GM18858 (cell line): ENCODE results near the gene MYO6.

ENCODE experiments used
- ATAC-seq: cut with Tn5 transposase; IDR thresholded peaks from one replicate; pipeline ENCODE4 v1.9.1; 2021; ENCODE audit not compliant: unreplicated experiment

Gene MYO6

DNA sequence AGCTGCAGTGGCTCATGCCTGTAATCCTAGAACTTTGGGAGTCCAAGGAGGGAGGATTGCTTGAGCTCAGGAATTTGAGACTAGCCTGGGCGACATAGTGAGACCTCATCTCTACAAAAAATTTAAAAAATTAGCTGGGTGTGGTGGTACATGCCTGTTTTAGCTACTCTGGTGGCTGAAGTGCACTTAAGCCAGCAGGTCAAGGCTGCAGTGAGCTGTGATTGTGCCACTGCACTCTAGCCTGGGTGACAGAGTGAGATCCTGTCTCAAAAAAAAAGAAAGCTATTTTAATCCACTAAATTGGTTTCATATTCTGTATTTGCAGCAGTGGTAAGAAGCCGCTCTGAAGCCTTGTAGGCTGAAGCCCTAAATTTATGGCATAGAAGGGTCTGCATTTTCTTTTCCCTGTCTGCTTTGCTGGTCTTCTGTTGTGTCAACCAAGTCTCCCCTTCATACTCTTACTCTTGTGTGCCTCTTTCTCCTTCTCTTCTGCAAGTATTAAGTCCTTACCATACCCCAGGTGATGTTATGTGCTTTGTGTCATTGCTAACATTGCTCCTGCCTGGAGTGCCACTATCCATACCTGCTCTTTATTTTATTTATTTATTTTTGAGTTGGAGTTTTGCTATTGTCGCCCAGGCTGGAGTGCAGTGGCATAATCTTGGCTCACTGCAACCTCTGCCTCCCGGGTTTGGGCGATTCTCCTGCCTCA, 70.9 kb downstream of the MYO6 start:
- no peak for ATAC-seq

DNA sequence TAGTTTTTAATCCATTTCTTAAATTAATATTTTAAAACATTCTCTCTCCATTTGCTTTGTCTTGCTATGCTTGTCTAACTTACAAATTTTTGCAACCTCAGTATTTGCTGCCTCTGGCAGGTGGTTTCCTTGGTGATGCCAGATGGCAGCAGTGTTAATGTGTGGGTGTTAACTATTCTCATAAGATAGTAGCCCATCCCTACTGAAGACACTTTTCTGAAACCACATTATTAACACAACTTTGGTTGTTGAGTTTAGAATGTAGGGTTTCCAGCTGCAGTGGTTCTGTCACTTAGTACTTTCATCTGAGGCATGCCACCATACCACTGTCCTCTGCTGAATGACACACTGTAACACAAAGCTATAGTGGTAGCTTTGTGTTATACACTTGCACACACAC, 75.1 kb downstream of the MYO6 start:
- ATAC-seq: peak; percentile 82

GRCh38 chr6:75827163-75827562, 78.1 kb downstream of the MYO6 start:
- ATAC-seq: no peak

- ATAC-seq: no peak
These were observed 82.2 kb downstream of the MYO6 start for GRCh38 chr6:75830959-75831885.

- ATAC-seq: no peak
These were observed 85.4 kb downstream of the MYO6 start for GRCh38 chr6:75834447-75834846.

GRCh38 chr6:75842191-75842590, 93.2 kb downstream of the MYO6 start:
- no peak for ATAC-seq

GRCh38 chr6:75842732-75843131, 93.7 kb downstream of the MYO6 start:
- no peak for ATAC-seq

- ATAC-seq: no peak
These were observed 94.4 kb downstream of the MYO6 start for GRCh38 chr6:75843396-75843795.

GRCh38 chr6:75848274-75848673, 99.2 kb downstream of the MYO6 start:
- no peak for ATAC-seq

- ATAC-seq: no peak
These were observed 100.4 kb downstream of the MYO6 start for GRCh38 chr6:75849329-75850025.

GRCh38 chr6:75850026-75850833, 101.2 kb downstream of the MYO6 start:
- no peak for ATAC-seq

DNA sequence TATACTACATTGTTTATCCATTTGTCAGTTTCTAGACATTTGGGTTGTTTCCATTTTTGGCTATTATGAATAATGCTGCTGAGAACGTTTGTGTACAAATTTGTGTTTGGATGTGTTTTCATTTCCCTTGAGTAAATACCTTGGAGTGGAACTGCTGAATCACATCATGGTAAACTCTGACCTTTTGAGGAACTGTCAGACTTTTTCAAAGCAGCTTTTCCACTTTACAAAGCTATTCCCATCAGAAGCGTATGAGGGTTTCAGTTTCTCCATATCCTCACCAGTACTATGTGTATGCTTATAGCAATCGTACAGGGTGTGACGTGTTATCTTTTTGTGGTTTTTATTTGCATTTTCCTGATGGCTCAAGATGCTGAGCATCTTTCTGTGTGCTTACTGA, 103.7 kb downstream of the MYO6 start:
- ATAC-seq: no peak

DNA sequence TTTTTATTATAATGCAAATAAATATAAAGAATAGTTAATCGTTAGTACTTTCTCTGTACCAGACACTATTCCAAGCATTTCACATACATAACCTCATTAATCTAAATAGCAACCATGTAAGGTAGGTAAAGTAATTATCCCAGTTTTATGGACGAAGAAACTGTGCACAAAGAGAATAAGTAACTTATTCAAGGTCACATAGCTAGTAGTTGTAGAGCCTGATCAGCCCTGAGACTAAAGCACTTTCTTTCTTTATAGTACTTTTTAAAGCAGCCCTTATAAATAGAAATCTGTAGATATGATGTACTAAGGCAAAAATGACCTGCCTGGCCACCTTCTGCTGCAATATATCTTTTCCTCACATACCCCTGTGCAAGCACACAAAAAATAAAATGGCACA, 104.8 kb downstream of the MYO6 start:
- no peak for ATAC-seq

DNA sequence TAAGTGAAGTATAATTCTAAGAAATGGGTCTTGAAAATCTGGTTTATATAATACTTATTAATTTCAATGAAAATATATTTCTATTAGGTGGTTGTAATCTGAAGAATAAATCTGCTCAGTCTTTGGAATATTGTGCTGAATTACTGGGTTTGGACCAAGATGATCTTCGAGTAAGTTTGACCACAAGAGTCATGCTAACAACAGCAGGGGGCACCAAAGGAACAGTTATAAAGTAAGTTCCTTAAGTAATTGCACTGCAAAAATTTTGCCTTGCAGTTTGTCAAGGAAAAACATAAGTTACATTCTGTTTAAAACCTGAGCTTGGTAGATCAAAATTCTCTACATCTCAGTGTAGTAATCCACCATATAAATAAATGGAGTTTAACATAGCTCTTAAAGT, 106.0 kb downstream of the MYO6 start:
- ATAC-seq: no peak

GRCh38 chr6:75856902-75857301, 107.9 kb downstream of the MYO6 start:
- ATAC-seq: no peak

DNA sequence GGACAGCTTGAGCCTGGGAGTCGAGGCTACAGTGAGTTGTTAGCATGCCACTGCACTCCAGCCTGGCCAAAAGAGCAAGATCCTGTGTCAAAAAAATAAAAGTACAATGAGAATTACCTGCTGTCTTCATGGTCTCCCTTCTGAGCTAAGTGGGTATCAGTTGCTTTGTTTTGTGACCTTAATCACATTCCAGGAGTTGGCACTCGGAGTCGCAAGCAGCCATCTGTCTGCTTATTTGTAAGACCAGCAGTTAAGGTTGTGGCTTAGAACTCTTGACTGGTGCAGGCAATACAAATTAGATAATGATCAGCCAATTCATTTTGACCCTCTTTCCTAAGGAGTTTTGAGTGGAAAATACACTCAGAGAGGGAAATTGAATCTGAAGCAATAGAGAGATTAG, 114.0 kb downstream of the MYO6 start:
- ATAC-seq: no peak

DNA sequence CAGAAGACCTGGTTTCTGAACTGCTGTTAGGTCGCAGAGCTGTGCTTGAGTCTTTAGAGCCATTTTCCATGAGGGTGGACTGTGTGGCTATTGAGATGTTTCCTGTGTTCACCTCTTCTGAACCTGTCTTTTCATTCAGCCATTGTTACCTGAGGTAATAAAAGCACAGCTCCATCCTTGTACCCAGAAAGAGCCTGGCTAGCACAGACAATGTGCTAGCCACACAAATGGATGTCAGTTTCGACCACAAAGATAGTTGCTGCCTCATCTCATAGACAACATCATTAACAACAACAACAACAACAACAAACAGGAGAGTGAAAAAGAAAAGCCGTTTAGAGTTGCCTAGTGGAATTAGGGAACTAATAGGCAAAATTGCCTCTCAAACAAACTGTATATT, 114.7 kb downstream of the MYO6 start:
- no peak for ATAC-seq

DNA sequence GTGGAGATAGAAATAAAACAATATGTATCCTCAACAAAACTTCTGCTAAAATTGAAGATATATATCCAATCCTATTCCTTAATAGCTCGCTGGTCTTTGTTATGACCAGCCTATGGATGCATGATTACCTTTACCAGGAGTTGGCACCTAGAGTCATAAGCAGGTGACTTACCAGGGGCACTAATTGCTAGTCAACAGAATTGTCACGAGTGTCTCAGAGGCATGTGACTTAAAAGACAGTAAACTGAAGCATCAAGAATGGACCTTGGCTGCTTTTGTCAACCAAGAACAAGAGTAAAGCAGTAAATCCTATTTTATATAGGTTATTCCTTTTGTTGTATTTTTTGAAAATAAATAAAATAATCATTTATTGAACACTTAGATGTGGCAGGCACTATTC, 115.4 kb downstream of the MYO6 start:
- no peak for ATAC-seq

GRCh38 chr6:75870389-75870788, 121.3 kb downstream of the MYO6 start:
- ATAC-seq: no peak

DNA sequence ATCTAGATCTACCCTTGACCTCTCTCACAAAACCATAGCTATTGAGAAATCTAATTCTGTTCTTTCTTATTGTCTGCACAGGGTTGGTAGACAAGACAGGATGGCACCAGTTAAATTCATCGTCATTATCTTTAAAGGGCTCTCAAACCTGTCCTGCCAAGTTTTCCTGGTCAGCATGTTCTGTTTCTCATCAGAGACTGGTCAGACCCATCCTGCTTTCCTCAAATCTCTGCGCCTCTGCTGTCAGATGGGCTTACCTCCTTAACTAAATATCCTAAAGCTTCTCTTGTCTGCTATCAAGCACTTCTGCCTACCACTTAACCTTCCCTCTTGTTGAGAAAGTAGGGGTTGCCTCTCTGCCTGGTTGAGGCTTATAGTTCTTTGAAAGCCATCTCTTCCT, 125.2 kb downstream of the MYO6 start:
- no peak for ATAC-seq

- ATAC-seq: no peak
These were observed 127.1 kb downstream of the MYO6 start for GRCh38 chr6:75876152-75876551.
